GM23248 (cell line): Measurements from ENCODE around the gene PRRT3.

ENCODE experiments used
- EZH2 ChIP-seq: fragments of 200-600 bp; sonication (generic); IDR thresholded peaks from 2 replicates; pipeline ENCODE4 v1.6.1; 2018; ENCODE audit warnings: antibody characterized with exemption, mild to moderate bottlenecking; ENCODE audit not compliant: insufficient read depth, poor library complexity, severe bottlenecking
- EZH2phosphoT487 ChIP-seq: fragments of 200-600 bp; sonication (generic); IDR thresholded peaks from 2 replicates; pipeline ENCODE4 v1.6.1; 2018; ENCODE audit warnings: antibody characterized with exemption, moderate library complexity, mild to moderate bottlenecking, low read depth; ENCODE audit not compliant: insufficient read depth

DNA sequence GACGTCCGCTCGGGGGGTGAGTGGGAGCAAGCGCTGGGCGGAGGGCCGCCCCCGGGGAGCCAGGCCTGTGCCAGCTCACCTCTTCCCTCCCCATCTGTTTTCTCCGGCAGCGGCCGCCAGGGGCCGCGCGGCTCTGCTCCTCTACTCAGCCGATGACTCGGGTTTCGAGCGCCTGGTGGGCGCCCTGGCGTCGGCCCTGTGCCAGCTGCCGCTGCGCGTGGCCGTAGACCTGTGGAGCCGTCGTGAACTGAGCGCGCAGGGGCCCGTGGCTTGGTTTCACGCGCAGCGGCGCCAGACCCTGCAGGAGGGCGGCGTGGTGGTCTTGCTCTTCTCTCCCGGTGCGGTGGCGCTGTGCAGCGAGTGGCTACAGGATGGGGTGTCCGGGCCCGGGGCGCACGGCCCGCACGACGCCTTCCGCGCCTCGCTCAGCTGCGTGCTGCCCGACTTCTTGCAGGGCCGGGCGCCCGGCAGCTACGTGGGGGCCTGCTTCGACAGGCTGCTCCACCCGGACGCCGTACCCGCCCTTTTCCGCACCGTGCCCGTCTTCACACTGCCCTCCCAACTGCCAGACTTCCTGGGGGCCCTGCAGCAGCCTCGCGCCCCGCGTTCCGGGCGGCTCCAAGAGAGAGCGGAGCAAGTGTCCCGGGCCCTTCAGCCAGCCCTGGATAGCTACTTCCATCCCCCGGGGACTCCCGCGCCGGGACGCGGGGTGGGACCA lies 19.2 kb downstream of the PRRT3 start:
- no peak for TF ChIP-seq EZH2
- no peak for TF ChIP-seq EZH2phosphoT487
